Measurements from ENCODE around the gene OGFOD2. TPM values are rescaled to one million over a fixed set of nuclear protein-coding genes. Genes with fewer than 3 reads are reported as not detected.
A peak's percentile ranks its signal among the peaks of the same experiment; 100 is the strongest.

Gene OGFOD2
- total and polyA plus RNA-seq, 9 of the 15 experiments (the other 6 are each of a cell fraction or from before 2014, with no cell fraction given), result 1.4 to 111 (median 18.5) TPM

DNA sequence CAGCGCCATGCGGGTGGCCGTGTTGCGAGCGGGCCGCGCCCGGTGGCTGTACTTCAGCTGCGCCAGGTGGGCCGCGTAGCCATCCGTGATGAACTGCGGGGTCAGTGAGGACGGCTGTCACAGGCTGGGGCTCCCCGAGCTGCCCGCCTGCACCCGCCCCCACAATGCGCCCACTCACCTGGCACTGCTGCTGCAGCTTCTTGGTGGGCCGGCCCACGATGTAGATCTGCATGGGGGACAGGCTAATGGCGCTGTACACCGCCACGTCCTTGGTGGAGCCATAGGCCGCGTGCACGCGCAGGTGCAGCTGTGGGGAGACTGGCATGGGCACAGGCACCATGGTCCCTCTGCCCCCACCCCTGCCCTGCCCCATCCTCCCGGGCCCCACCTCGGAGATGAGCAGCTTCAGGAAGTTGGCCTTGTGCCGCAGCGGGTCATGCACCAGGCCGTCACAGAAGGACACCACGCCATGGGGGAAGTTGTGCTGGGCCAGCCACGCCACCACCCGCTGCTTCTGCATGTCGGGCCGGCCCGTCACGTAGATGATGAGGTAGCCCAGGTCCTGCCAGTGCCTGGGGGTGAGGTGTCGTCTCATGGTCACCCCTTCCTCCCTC lies 11.3 kb downstream of the OGFOD2 start:
- H3K9ac ChIP-seq (ENCODE audit: insufficient read depth in 1 of 2, low read depth in 2 of 2, low read length in 2 of 2), result no peak overlapping the region
- DNase-seq (ENCODE audit: extremely low read depth in 1 of 4, low spot score in 3 of 4) (no peak), FAIRE-seq (no peak), ATAC-seq (no peak)
- no peaks in the 10 kb centered on the region for H3K27me3 ChIP-seq (ENCODE audit: control insufficient read depth in 2 of 2, insufficient read depth in 2 of 2, low read length in 2 of 2)
- ChIA-PET CTCF (ENCODE audit: low intra/inter-chr PET ratio) (no interaction called here), POLR2A (interaction anchor here (0.6 to 4.0 kb wide), 4 partner anchors 11 to 33 kb away, joined by 3 to 22 read pairs (median 3); partner anchors contain the start of gene OGFOD2)
- TF ChIP-seq, protein P1, sequence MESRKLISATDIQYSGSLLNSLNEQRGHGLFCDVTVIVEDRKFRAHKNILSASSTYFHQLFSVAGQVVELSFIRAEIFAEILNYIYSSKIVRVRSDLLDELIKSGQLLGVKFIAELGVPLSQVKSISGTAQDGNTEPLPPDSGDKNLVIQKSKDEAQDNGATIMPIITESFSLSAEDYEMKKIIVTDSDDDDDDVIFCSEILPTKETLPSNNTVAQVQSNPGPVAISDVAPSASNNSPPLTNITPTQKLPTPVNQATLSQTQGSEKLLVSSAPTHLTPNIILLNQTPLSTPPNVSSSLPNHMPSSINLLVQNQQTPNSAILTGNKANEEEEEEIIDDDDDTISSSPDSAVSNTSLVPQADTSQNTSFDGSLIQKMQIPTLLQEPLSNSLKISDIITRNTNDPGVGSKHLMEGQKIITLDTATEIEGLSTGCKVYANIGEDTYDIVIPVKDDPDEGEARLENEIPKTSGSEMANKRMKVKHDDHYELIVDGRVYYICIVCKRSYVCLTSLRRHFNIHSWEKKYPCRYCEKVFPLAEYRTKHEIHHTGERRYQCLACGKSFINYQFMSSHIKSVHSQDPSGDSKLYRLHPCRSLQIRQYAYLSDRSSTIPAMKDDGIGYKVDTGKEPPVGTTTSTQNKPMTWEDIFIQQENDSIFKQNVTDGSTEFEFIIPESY (CRISPR knock-in tag; IDR thresholded peaks at IDR 0.05), result peak; percentile 45; the same call in 1 of the 2 replicates
- TF ChIP-seq COPS2 (conservative IDR thresholded peaks at IDR 0.05) (no peak), HNRNPL (IDR thresholded peaks at IDR 0.05; ENCODE audit: low read depth, low read length) (peak; percentile 65), SUPT5H (IDR thresholded peaks at IDR 0.05) (no peak)
- H3K4me3 ChIP-seq, result no peak overlapping the region
- WGBS (ENCODE audit: insufficient coverage, low coverage, missing lambda C conversion rate), result 95% methylated on average over 27 of the region's 40 CpGs
- in situ Hi-C loops (cut with MboI) (no loop called here), intact Hi-C loops (cut with micrococcal nuclease) (loop anchor here (10.0 kb wide), 1 partner anchor 158 kb away; no protein-coding TSS in a partner anchor)
- H3K27ac ChIP-seq (ENCODE audit: extremely low read depth, low read depth, low read length), result no peak overlapping the region
- peaks cover 5% of the 10 kb centered on the region; the same call in 1 of the 2 replicates for H4K20me1 ChIP-seq (replicated peaks; ENCODE audit: control insufficient read depth, insufficient read depth, low read length)
- H3K4me2 ChIP-seq (ENCODE audit: insufficient read depth, low read length), result no peak overlapping the region
- no peaks in the 10 kb centered on the region for H3K9me3 ChIP-seq (replicated peaks; ENCODE audit: control insufficient read depth, insufficient read depth, low read depth, low read length)
- no peaks in the 10 kb centered on the region for H3K9me1 ChIP-seq (ENCODE audit: control insufficient read depth, insufficient read depth, low read length)
- no peak overlapping the region for H2AFZ ChIP-seq (ENCODE audit: low read depth, low read length)
- no TSS peak for BruUV-seq (replicated peaks)
- peaks cover 29% of the 10 kb centered on the region; the same call in 2 of the 3 replicates for H3K36me3 ChIP-seq (ENCODE audit: control insufficient read depth, insufficient read depth, low read length)
- peaks cover 26 to 92% of the 10 kb centered on the region in 2 experiments for H3K4me1 ChIP-seq (replicated peaks in 1 of 2; ENCODE audit: control insufficient read depth in 2 of 2, insufficient read depth in 2 of 2, low read length in 2 of 2)
- H3K79me2 ChIP-seq (ENCODE audit: control insufficient read depth, insufficient read depth, low read length), result peaks cover 12% of the 10 kb centered on the region

Data from K562 (cell line).